GM11168 (cell line): ENCODE results near the gene RFX1.

Source experiments
- in situ Hi-C: fragments of 300-500 bp; cut with MboI; formaldehyde crosslinking; loops from one replicate; pipeline ENCODE4 v1.12.0; 2022; ENCODE audit warnings: low sequenced_read_pairs; ENCODE audit not compliant: unreplicated experiment

RFX1 gene

GRCh38 chr19:13952154-13952930, 53.8 kb downstream of the RFX1 start, which contains the start of gene DCAF15:
DCAF15 (plus strand) TSS chr19:13952509; CDS start chr19:13952513, 4 bp downstream.
- in situ Hi-C loops: no loop called here

GRCh38 chr19:13951799-13952153, 54.3 kb downstream of the RFX1 start:
- in situ Hi-C loops: no loop called here

GRCh38 chr19:13951043-13951442, 55.1 kb downstream of the RFX1 start:
- in situ Hi-C loops: no loop called here

- in situ Hi-C loops: no loop called here
These were observed 59.7 kb downstream of the RFX1 start for GRCh38 chr19:13946414-13946813.

- in situ Hi-C loops: no loop called here
These were observed 64.0 kb downstream of the RFX1 start for GRCh38 chr19:13942023-13942684.

GRCh38 chr19:13938301-13939064, 67.6 kb downstream of the RFX1 start, which contains the start of gene PODNL1:
PODNL1 (minus strand) TSS chr19:13938417; CDS start chr19:13938181, 236 bp downstream.
- in situ Hi-C loops: no loop called here

GRCh38 chr19:13937479-13938300, 68.4 kb downstream of the RFX1 start:
- in situ Hi-C loops: no loop called here

- in situ Hi-C loops: no loop called here
These were observed 70.2 kb downstream of the RFX1 start for GRCh38 chr19:13935765-13936510.

GRCh38 chr19:13934785-13935109, 71.4 kb downstream of the RFX1 start:
- in situ Hi-C loops: no loop called here

GRCh38 chr19:13932911-13933393, 73.2 kb downstream of the RFX1 start:
- in situ Hi-C loops: no loop called here

- in situ Hi-C loops: no loop called here
These were observed 73.9 kb downstream of the RFX1 start for GRCh38 chr19:13932149-13932637.

- in situ Hi-C loops: no loop called here
These were observed 74.5 kb downstream of the RFX1 start for GRCh38 chr19:13931391-13932148.

GRCh38 chr19:13930402-13930801, 75.7 kb downstream of the RFX1 start:
- in situ Hi-C loops: no loop called here

- in situ Hi-C loops: no loop called here
These were observed 76.2 kb downstream of the RFX1 start for GRCh38 chr19:13929956-13930355.

GRCh38 chr19:13929340-13929739, 76.8 kb downstream of the RFX1 start:
- in situ Hi-C loops: no loop called here

GRCh38 chr19:13926715-13927114, 79.4 kb downstream of the RFX1 start:
- in situ Hi-C loops: no loop called here

- in situ Hi-C loops: no loop called here
These were observed 80.1 kb downstream of the RFX1 start for GRCh38 chr19:13926010-13926409.

- in situ Hi-C loops: no loop called here
These were observed 82.7 kb downstream of the RFX1 start for GRCh38 chr19:13923194-13923987.
